Measurements from ENCODE around the gene UBE2R2. TPM values are rescaled to one million over a fixed set of nuclear protein-coding genes. Genes with fewer than 3 reads are reported as not detected.

The UBE2R2 gene
- total and polyA plus RNA-seq, 4 donors = 16.2 to 29.5 (median 27.4) TPM

DNA sequence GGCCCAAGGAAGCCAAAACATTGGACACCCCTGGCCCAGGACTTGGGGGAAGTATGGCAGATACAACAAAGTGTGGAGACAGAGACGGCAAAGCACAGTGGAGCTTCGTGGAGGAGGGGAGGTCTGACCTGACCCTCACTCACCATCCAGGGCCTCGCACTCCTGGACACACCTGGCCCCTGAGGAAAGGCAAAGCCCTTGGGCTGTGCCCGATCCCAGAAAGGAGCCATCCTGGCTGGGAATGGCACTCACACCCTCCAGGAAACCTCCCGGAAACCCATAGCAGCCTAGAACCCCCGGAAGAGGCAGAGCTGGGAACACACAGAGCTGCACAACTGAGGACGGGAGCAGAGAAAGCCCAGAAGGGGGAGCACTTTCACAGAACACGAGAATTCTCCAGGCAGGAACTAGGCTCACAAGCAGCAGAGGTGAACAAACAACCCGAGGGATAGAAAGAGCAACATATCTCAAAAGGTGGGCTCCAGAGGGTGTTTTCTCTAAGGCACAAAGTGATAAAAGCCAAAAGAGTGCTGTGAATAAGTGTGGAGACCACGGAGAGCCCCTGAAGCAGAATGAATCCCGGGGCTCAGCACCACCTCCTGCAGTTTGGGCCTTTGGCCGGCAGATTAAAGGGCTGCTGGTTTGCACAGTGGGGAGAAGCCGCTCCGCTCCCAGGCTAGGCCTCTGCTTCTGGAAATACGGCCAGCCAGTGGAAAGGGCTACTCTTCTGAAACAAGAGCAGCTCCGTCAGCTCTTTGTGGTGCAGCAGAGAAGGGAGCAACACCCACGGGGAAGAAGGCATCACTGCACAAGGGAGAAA, 108.2 kb downstream of the UBE2R2 start:
- Histone ChIP-seq H3K4me1 (ENCODE audit: control insufficient read depth in 5 of 5, insufficient read depth in 5 of 5, low read length in 5 of 5) (no peaks in the 10 kb centered on the region), H3K9ac (ENCODE audit: insufficient read depth in 1 of 2, low read length in 2 of 2) (no peak overlapping the region), H3K9me3 (ENCODE audit: control insufficient read depth in 4 of 4, insufficient read depth in 3 of 4, low read length in 3 of 4) (no peaks in the 10 kb centered on the region), H3K4me3 (no peak overlapping the region), H3K27ac (ENCODE audit: low read depth in 1 of 2, low read length in 1 of 2) (no peak overlapping the region), H3K36me3 (ENCODE audit: control insufficient read depth in 4 of 4, insufficient read depth in 4 of 4, low read length in 4 of 4) (peaks cover 30 to 85% (median 66%) of the 10 kb centered on the region in 4 donors), H3K27me3 (ENCODE audit: control insufficient read depth in 3 of 3, insufficient read depth in 3 of 3, low read length in 2 of 3) (no peaks in the 10 kb centered on the region)
- TF ChIP-seq, protein P1, sequence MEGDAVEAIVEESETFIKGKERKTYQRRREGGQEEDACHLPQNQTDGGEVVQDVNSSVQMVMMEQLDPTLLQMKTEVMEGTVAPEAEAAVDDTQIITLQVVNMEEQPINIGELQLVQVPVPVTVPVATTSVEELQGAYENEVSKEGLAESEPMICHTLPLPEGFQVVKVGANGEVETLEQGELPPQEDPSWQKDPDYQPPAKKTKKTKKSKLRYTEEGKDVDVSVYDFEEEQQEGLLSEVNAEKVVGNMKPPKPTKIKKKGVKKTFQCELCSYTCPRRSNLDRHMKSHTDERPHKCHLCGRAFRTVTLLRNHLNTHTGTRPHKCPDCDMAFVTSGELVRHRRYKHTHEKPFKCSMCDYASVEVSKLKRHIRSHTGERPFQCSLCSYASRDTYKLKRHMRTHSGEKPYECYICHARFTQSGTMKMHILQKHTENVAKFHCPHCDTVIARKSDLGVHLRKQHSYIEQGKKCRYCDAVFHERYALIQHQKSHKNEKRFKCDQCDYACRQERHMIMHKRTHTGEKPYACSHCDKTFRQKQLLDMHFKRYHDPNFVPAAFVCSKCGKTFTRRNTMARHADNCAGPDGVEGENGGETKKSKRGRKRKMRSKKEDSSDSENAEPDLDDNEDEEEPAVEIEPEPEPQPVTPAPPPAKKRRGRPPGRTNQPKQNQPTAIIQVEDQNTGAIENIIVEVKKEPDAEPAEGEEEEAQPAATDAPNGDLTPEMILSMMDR (IDR thresholded peaks at IDR 0.05; ENCODE audit: control extremely low read depth, extremely low read depth) = peak; percentile 5
- WGBS, 2 donors = 71 to 80% methylated on average over 17 of the region's 17 CpGs
- peak; percentile 44 to 58 (median 49) for DNase-seq
- no peak for ATAC-seq (ENCODE audit: insufficient read depth, low FRiP score)

DNA sequence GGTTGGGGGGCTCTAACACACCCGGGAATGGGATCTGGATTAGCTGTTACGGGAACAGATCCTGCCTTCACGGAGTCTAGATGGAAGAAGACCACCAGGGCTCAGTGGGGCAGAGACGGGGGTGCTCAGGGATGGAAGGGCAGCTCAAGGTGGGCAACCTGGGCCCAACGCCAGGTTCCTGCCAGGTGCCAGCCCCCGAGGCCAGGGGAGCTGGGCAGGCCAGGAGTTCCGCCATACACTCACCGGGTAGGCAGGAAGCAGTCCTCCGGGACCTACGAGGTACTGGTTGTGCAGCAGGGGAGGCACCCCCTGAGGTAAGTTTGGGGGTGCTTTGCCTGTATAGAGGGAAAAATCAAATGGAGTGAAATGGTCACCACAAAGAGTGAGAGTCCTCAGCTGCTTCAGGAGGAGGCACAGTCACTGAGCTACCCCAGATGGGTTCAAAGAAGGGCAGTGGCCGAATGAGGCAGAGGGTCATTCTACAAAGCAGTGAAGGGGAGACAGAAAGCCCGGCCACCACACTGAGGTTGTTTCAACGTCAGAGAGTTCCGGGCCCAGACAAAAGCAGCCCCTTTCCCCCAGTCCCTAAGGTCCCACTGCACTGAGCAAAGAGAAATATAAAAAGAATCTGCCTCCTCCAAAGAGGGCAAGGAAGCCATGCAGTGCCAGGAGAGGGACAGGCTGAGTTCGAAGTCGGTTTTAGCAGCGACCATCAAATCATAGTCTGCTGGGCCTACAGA, 110.0 kb downstream of the UBE2R2 start:
- ATAC-seq (ENCODE audit: insufficient read depth, low FRiP score) (no peak), DNase-seq (no peak)
- no peaks in the 10 kb centered on the region for H3K9me3 ChIP-seq (ENCODE audit: control insufficient read depth in 4 of 4, insufficient read depth in 3 of 4, low read length in 3 of 4)
- H3K4me3 ChIP-seq = no peak overlapping the region
- H3K36me3 ChIP-seq (ENCODE audit: control insufficient read depth in 4 of 4, insufficient read depth in 4 of 4, low read length in 4 of 4) = peaks cover 26 to 80% (median 64%) of the 10 kb centered on the region in 4 donors
- H3K27ac ChIP-seq (ENCODE audit: low read depth in 1 of 2, low read length in 1 of 2) = no peak overlapping the region
- no peaks in the 10 kb centered on the region for H3K4me1 ChIP-seq (ENCODE audit: control insufficient read depth in 5 of 5, insufficient read depth in 5 of 5, low read length in 5 of 5)
- no peak overlapping the region for H3K9ac ChIP-seq (ENCODE audit: insufficient read depth in 1 of 2, low read length in 2 of 2)
- TF ChIP-seq, protein P1 (IDR thresholded peaks at IDR 0.05; ENCODE audit: control extremely low read depth, extremely low read depth) = no peak
- 92 to 95% methylated on average over 17 of the region's 17 CpGs for WGBS, 2 donors
- no peaks in the 10 kb centered on the region for H3K27me3 ChIP-seq (ENCODE audit: control insufficient read depth in 3 of 3, insufficient read depth in 3 of 3, low read length in 2 of 3)

GRCh38 chr9:33927694-33928093, 110.7 kb downstream of the UBE2R2 start:
- no peak overlapping the region for H3K9ac ChIP-seq (ENCODE audit: insufficient read depth in 1 of 2, low read length in 2 of 2)
- TF ChIP-seq, protein P1 (IDR thresholded peaks at IDR 0.05; ENCODE audit: control extremely low read depth, extremely low read depth) = no peak
- H3K4me1 ChIP-seq (ENCODE audit: control insufficient read depth in 5 of 5, insufficient read depth in 5 of 5, low read length in 5 of 5) = no peaks in the 10 kb centered on the region
- no peaks in the 10 kb centered on the region for H3K9me3 ChIP-seq (ENCODE audit: control insufficient read depth in 4 of 4, insufficient read depth in 3 of 4, low read length in 3 of 4)
- no peak overlapping the region for H3K27ac ChIP-seq (ENCODE audit: low read depth in 1 of 2, low read length in 1 of 2)
- no peaks in the 10 kb centered on the region for H3K27me3 ChIP-seq (ENCODE audit: control insufficient read depth in 3 of 3, insufficient read depth in 3 of 3, low read length in 2 of 3)
- H3K4me3 ChIP-seq = no peak overlapping the region
- no peak for DNase-seq
- 95 to 97% methylated on average over 15 of the region's 15 CpGs for WGBS, 2 donors
- ATAC-seq (ENCODE audit: insufficient read depth, low FRiP score) = no peak
- peaks cover 18 to 76% (median 66%) of the 10 kb centered on the region in 4 donors for H3K36me3 ChIP-seq (ENCODE audit: control insufficient read depth in 4 of 4, insufficient read depth in 4 of 4, low read length in 4 of 4)

Data from lung (tissue), 12 donors.